Stimulated activated CD4-positive, alpha-beta T cell treated with anti-CD3 and anti-CD28 coated beads, TNF-alpha, amount 100 ng/mL, for 48 hours (primary cell): ENCODE data around the gene BRF1.
"Not testable (repeated sequence)": the region's sequence is repeated elsewhere in the genome, so short reads cannot be mapped to it uniquely, and the experiment has no call there.

Source experiments
- DNase-seq, 3 donors: peaks; one replicate each; pipeline ENCODE4 v3.0.0-alpha.2; 2020; ENCODE audit warnings: low read depth in 3 of 3

BRF1 gene

DNA sequence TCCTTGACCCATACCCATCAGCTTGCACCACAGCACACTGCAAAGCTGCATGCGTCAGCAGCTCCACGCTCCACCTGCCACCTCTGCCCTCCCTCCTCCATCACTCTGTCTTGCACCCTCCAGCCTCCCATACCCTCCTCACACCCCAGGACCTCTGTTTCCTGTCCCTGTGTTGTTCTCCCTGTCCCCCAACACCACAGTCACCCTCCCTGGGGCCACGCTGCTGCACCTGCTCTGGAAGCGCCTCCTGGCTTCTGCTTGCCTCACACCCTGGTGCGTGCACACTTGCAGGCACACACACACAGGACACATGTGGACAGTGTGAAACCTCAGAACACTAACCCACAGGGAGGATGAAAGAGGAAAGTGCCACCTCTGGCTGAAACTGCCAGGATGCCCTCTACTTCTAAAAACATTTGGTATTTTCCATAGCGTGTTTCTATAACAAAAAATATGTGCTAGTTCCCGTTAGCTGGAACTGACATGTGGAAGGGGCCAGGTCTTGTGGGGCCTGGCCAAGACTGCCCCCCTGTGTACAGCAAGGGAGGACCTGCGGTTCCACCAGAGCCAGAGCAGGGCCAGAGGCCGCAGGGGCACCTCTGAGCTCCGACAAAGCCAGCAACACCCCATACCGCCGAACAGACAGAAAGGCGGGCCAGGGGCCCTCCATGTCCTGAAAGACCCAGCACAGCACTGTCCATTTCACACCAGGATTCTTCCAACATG, 10.0 kb downstream of the BRF1 start:
- no peak for DNase-seq

DNA sequence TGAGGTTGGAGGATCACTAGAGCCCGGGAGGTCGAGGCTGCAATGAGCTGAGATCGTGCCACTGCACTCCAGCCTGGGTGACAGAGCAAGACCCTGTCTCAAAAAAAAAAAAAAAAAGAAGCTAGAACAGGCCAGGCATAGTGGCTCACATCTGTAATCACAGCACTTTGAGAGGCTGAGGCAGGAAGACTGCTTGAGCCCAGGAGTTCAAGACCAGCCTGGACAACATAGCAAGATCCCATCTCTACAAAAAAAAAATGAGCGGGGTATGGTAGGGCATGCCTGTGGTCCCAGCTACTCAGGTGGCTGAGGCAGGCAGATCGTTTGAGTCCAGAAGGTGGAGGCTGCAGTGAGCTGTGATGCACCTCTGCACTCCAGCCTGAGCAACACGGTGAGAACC, 11.9 kb downstream of the BRF1 start:
- not testable (repeated sequence) for DNase-seq

- no peak for DNase-seq
Observed at GRCh38 chr14:105287249-105288102, 13.3 kb downstream of the BRF1 start.

DNA sequence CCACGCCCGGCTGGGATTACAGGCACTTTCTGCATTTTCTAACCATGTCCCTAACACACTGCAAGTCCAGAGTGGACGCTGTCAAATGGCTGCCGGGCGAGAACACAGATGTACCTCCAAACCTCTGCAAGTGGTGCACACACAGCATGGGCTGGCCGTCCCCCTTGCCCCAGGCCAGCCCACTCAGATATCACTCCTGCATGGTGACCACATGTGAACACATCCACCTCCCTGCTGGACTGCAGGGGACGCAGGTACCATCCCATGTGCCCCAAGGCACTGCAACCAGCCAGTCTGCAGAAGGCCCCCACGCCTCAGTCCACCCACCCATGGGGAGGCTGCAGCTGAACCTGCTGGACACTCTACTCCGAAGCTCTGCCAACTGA, 14.0 kb downstream of the BRF1 start:
- DNase-seq: no peak

DNA sequence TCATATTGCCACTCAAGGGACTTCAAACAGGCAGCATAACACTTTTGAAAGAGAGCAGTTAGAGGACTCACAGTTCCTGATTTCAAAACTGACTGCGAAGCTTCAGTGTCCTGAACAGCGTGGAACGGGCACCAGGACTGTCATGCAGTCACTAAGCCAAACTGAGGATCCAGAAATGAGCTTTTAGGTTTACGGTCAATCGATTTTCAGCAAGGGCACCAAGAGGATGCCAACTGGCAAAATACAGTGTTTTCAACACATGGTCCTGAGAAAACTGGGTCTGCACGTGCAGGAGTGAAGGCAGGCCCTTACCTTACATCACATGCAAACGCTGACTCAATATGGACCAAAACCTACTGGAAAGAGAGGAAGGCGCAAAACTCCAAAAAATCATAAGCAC, 15.6 kb downstream of the BRF1 start:
- no peak for DNase-seq

DNA sequence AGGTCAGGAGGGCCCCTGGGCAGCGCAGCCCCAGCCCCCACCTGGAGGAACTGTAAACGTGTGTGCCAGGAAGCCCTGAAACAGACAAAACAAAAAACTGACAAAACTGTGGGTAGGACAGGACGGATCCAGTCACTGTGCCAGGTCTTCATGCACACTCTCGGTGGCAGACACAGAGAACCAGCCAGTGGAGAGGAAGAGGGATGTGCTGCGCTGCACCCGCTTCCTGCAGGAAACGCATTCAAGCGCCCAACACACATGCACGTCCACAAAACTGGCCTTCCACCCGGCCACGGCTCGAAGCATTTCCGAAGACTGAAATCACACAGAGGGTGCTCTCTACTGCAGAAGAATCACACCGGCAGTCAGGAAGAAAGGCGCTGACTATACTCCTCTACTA, 16.9 kb downstream of the BRF1 start:
- DNase-seq: no peak

- DNase-seq: no peak
Observed at GRCh38 chr14:105283028-105283427, 17.8 kb downstream of the BRF1 start.

DNA sequence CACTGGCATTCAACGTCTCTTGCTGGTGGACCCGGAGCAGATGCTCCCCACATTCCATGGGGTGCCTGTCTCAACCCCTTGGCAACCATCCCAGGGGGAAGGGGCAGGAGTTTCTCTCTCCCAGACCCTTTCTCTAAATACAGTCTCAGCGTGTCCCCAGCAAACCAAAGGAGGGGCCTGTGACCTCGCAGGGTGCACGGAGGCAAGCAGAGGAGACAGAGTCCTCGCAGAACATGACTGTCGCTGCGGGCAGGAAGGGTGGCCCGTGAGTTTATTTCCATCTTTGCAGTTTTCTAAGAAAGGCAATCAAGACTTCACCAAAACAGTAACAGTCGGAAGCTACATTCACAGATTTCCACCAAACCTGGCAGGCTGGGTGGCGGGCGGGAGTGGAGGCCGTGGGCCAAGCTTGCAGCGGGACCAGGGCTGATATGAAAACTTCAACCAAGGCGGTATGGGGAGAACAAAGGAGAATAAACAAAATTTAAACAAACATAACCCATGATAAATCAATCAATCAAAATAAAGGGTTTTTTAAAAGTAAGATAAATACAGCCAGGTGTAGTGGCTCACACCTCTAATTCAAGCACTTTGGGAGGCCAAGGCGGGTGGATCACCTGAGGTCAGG, 18.6 kb downstream of the BRF1 start:
- no peak for DNase-seq

DNA sequence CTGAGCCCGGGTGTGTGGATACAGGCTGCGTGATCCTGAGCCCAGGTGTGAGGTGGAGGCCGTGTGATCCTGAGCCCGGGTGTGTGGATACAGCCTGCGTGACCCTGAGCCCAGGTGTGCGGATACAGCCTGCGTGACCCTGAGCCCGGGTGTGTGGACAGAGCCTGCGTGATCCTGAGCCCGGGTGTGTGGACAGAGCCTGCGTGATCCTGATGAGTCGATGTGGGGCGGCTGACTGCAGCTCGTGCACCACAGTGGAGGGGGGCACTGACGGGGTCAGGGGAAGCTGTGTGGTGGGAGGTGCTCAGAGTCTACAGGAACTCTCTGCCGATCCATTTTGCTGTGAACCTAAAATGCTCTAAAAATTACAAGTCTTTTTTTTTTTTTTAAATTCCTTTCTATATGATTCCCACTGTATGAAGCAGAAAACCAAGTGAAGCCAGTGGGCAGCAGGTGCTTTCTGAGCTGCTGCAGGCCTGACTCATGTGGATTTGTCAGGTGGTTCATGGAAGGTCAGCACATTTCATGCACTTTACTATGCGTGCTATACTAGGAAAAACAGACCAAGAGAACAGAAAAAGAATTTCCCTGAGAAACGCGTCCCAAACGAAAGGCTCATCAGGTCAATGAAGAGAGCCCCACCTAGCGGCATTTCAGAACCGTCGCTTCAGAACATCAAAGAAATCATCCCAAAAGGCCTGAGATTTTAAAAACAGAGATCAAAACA, 19.3 kb downstream of the BRF1 start:
- DNase-seq: no peak

- no peak for DNase-seq
Observed at GRCh38 chr14:105280525-105280924, 20.3 kb downstream of the BRF1 start.

DNA sequence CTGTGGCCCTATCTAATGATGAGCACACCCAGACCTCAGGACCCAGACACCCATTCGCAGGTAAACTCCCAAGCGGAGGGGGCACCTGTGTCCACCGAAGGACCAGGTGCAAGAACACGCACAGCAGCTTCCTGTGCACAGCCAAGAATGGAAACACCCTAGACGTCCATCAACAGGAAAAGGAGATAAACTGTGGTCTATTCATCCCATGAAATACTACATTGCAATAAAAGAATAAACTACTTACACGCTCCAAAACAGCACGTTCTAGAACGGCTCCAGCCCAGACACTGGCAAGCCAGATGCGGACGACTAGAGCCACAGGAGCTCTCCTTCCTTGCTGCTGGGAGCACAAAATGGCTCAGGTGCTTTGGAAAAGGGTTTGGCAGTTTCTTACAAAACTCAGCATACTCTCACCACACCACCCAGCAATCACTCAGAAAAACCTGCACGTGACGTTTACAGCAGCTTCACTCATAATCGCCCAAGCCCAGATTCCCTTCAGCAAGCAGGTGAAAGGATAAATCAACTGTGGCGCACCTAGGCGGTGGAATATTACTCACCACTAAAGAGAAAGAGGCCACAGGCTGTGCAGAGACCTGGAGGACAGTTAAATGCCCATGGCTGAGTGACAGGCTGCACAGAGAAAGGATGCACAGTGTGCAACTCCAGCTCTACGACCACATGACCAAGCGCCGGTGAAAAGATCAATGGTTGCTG, 21.0 kb downstream of the BRF1 start:
- DNase-seq: no peak

GRCh38 chr14:105277448-105277847, 23.4 kb downstream of the BRF1 start:
- not testable (repeated sequence) for DNase-seq

- no peak for DNase-seq
Observed at GRCh38 chr14:105275267-105275946, 25.4 kb downstream of the BRF1 start.

GRCh38 chr14:105274637-105275036, 26.2 kb downstream of the BRF1 start:
- no peak for DNase-seq

- no peak for DNase-seq
Observed at GRCh38 chr14:105273062-105273461, 27.7 kb downstream of the BRF1 start.

- no peak for DNase-seq
Observed at GRCh38 chr14:105272623-105273022, 28.2 kb downstream of the BRF1 start.

DNA sequence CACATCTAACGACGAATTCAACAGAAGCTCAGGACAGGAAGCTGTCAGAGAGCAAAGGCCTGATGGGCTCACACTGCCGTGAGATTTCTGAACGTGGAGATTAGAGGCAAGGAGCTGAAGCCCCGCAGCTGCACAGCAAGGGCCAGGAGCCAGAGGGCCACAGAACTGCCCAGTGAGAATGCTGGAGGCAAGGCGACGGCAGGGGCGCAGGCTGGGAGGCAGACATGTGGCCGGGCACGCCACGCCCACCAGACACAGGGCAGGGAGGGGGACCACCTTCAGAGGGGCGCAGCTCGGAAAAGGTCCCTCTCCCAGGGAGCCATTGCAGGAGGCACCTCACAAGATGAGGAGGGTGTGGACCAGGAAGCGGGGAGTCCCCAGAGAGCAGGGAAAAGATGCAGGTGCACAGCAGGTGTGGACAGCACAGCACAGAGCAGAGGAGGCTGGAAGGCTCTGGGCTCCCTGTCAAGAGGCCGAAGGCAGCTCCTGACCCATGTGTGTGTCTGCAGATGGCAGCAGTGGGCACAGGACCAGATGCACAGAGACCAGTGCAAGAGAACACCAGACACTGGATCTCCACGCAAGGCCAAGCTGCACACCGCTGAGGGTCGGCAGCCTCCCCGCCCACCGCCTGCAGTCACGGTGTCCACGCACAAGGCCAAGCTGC, 29.4 kb downstream of the BRF1 start:
- DNase-seq: no peak

GRCh38 chr14:105269405-105269804, 31.4 kb downstream of the BRF1 start:
- no peak for DNase-seq

- no peak for DNase-seq
Observed at GRCh38 chr14:105268736-105269354, 32.0 kb downstream of the BRF1 start.
